Thyroid gland (tissue), 4 donors: ENCODE data around the gene ALDH1B1. TPM values are rescaled to one million over a fixed set of nuclear protein-coding genes. Genes with fewer than 3 reads are reported as not detected.

Source experiments
- DNase-seq, 2 donors: peaks; one replicate each; pipeline ENCODE4 v3.0.0-alpha.2; 2019
- H3K27ac ChIP-seq, 3 donors: fragments of 200-600 bp; sonication (generic); 1 replicate in 2 of 3; 2 replicates in 1 of 3; pipeline ENCODE4 v1.5.1; 2016 to 2019; ENCODE audit warnings: mild to moderate bottlenecking in 1 of 3, moderate library complexity in 1 of 3
- H3K27me3 ChIP-seq: fragments of 200-600 bp; sonication (generic); one replicate; pipeline ENCODE4 v1.5.1; 2019
- H3K36me3 ChIP-seq, 2 donors: fragments of 200-600 bp; sonication (generic); one replicate each; pipeline ENCODE4 v1.5.1; 2016 to 2019
- H3K4me1 ChIP-seq, 2 donors: fragments of 200-600 bp; sonication (generic); one replicate each; pipeline ENCODE4 v1.5.1; 2017 to 2019
- H3K4me3 ChIP-seq, 3 donors: fragments of 200-600 bp; sonication (generic); replicated peaks in 1 of 3; 1 replicate in 2 of 3; 2 replicates in 1 of 3; pipeline ENCODE4 v1.5.1; 2016; ENCODE audit warnings: mild to moderate bottlenecking in 1 of 3
- H3K9me3 ChIP-seq: fragments of 200-600 bp; sonication (generic); one replicate; pipeline ENCODE4 v1.5.1; 2017
- POLR2A ChIP-seq, 2 donors: fragments of 450-650 bp; IDR thresholded peaks; one replicate each; pipeline ENCODE4 v1.6.1; 2017; ENCODE audit warnings: antibody characterized with exemption in 2 of 2, mild to moderate bottlenecking in 2 of 2, moderate library complexity in 1 of 2
- WGBS, 2 donors: methylation state at CpG; one replicate each; pipeline ENCODE4 v1.1.5; 2017; 5-methylcytosine and 5-hydroxymethylcytosine counted together
- intact Hi-C: fragments of 100-400 bp; cut with DNase I; formaldehyde crosslinking; loops from one replicate; pipeline ENCODE4 v1.15.1; 2023
- total RNA-seq, 4 donors: library from RNA; depleted of rRNA; stranded (reverse); fragments of >200 nt; gene quantifications; one replicate each; pipeline ENCODE4 v1.2.3, GENCODE V29; 2016
- TF ChIP-seq, protein P1 (sequence below), 6 experiments: fragments of 200-600 bp in 3 of 6; fragments of 450-650 bp in 3 of 6; sonication (generic) in 3 of 6; IDR thresholded peaks; one replicate each; pipeline ENCODE4 v1.5.1; 2016 to 2019; ENCODE audit warnings: antibody characterized with exemption in 6 of 6, mild to moderate bottlenecking in 2 of 6, inconsistent platforms in 1 of 6, moderate library complexity in 1 of 6

Gene ALDH1B1
- total RNA-seq, 4 donors from 2014 or later = 11.3 to 33.9 (median 22.8) TPM

DNA sequence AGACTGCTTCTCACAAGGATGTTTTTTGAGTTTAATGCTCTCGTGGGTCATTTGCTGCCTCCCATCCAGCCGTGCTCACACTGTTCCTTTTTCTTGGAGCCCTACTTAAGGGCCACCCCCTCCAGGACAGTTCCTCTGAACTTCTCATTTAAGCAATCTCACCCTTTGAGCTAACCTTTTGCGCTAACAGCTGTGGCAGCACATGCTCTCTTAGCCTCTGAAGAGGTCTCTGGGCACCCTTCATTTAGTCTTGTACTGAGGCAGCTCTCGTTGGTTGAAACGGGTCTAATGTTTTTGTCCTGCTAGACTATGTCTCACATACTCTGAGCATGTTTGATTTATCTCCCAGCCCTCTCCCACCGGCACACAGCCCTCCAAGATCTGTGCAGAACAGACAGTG is 11.8 kb downstream of the ALDH1B1 start:
- peak; percentile 42 to 62 for DNase-seq
- Histone ChIP-seq H3K36me3 (no peaks in the 10 kb centered on the region), H3K4me1 (peaks cover 34 to 43% of the 10 kb centered on the region in 2 donors), H3K4me3 (no peak overlapping the region), H3K27ac (peak overlapping the region in 1 of 3 donors; percentile 4), H3K9me3 (no peaks in the 10 kb centered on the region), H3K27me3 (no peaks in the 10 kb centered on the region)
- no peak for TF ChIP-seq POLR2A (IDR thresholded peaks at IDR 0.05)
- TF ChIP-seq, protein P1, sequence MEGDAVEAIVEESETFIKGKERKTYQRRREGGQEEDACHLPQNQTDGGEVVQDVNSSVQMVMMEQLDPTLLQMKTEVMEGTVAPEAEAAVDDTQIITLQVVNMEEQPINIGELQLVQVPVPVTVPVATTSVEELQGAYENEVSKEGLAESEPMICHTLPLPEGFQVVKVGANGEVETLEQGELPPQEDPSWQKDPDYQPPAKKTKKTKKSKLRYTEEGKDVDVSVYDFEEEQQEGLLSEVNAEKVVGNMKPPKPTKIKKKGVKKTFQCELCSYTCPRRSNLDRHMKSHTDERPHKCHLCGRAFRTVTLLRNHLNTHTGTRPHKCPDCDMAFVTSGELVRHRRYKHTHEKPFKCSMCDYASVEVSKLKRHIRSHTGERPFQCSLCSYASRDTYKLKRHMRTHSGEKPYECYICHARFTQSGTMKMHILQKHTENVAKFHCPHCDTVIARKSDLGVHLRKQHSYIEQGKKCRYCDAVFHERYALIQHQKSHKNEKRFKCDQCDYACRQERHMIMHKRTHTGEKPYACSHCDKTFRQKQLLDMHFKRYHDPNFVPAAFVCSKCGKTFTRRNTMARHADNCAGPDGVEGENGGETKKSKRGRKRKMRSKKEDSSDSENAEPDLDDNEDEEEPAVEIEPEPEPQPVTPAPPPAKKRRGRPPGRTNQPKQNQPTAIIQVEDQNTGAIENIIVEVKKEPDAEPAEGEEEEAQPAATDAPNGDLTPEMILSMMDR (IDR thresholded peaks at IDR 0.05) = no peak
- WGBS, 2 donors = 33 to 34% methylated on average over 6 of the region's 6 CpGs
- intact Hi-C loops = no loop called here

- Histone ChIP-seq H3K27me3 (no peaks in the 10 kb centered on the region), H3K36me3 (no peaks in the 10 kb centered on the region), H3K9me3 (no peaks in the 10 kb centered on the region), H3K4me1 (peaks cover 26 to 38% of the 10 kb centered on the region in 2 donors), H3K4me3 (no peak overlapping the region), H3K27ac (peak overlapping the region in 1 of 3 donors; percentile 38)
- DNase-seq = no peak
- 75 to 80% methylated on average over 3 of the region's 3 CpGs for WGBS, 2 donors
- intact Hi-C loops = no loop called here
- TF ChIP-seq, protein P1 (IDR thresholded peaks at IDR 0.05) = no peak
Measured at GRCh38 chr9:38405785-38406184, 13.3 kb downstream of the ALDH1B1 start.

DNA sequence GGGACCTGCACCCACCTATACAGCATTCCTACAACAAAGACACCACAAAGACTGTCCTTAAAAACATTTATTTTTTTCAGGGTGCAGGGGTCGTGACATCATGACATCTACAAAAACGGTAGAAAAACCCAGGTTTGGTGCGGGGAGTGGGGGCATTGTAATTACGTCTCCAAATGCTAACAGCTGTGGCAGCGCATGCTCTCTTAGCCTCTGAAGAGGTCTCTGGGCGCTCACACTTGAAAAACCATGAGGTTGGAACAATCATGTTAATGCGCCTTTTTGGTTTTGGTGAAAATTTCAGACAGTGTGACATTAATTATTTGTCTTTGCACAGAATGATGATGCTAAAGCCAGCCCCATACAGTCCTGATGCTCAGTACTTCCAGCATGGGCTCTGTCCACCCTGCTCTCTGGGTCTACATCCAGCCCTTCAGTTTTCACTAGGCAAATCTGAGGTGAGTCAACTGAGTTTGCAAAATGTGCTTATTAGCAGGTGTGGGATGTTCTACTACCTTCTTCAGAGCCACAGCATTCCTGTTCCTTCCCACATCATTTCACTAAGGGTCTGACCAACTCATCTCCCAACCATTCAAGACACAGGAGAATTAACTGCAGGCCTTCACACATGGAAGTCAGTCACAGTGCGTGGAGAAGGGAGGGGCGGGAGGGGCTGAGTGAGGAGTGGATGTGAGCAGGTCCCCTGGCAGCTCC is 14.1 kb downstream of the ALDH1B1 start:
- Histone ChIP-seq H3K27ac (peak overlapping the region in 2 of 3 donors; percentile 23 to 38), H3K36me3 (no peaks in the 10 kb centered on the region), H3K9me3 (no peaks in the 10 kb centered on the region), H3K4me1 (peaks cover 26 to 35% of the 10 kb centered on the region in 2 donors), H3K4me3 (no peak overlapping the region), H3K27me3 (no peaks in the 10 kb centered on the region)
- intact Hi-C loops = no loop called here
- TF ChIP-seq POLR2A (IDR thresholded peaks at IDR 0.05) = no peak
- TF ChIP-seq, protein P1 (IDR thresholded peaks at IDR 0.05) = no peak
- 22 to 52% methylated on average over 9 of the region's 9 CpGs for WGBS, 2 donors
- DNase-seq = peak; percentile 52 to 54

- intact Hi-C loops = no loop called here
- Histone ChIP-seq H3K36me3 (no peaks in the 10 kb centered on the region), H3K4me3 (no peak overlapping the region), H3K27me3 (no peaks in the 10 kb centered on the region), H3K4me1 (peaks cover 26 to 35% of the 10 kb centered on the region in 2 donors), H3K27ac (no peak overlapping the region), H3K9me3 (no peaks in the 10 kb centered on the region)
- TF ChIP-seq POLR2A (IDR thresholded peaks at IDR 0.05) = no peak
- TF ChIP-seq, protein P1 (IDR thresholded peaks at IDR 0.05) = no peak
- 57 to 64% methylated on average over 4 of the region's 4 CpGs for WGBS, 2 donors
- no peak for DNase-seq
Measured at GRCh38 chr9:38408719-38409118, 16.2 kb downstream of the ALDH1B1 start.

GRCh38 chr9:38412751-38413150 is 20.2 kb downstream of the ALDH1B1 start:
- DNase-seq = no peak
- no peaks in the 10 kb centered on the region for H3K9me3 ChIP-seq
- no peaks in the 10 kb centered on the region for H3K36me3 ChIP-seq
- TF ChIP-seq POLR2A (IDR thresholded peaks at IDR 0.05) = no peak
- TF ChIP-seq, protein P1 (IDR thresholded peaks at IDR 0.05) = no peak
- H3K4me1 ChIP-seq = peaks cover 13 to 18% of the 10 kb centered on the region in 2 donors
- no peaks in the 10 kb centered on the region for H3K27me3 ChIP-seq
- H3K27ac ChIP-seq = no peak overlapping the region
- no peak overlapping the region for H3K4me3 ChIP-seq
- intact Hi-C loops = no loop called here
- WGBS, 2 donors = 79 to 89% methylated on average over 6 of the region's 6 CpGs
